ENCODE results near the gene IQCK.

The IQCK gene

GRCh38 chr16:19831678-19832077 is 113.6 kb downstream of the IQCK start:
- DNase-seq (ENCODE audit: extremely low spot score), result no peak
- ChIA-PET CTCF (no interaction called here), POLR2A (no interaction called here)
- no peak for TF ChIP-seq ELF4 (IDR thresholded peaks at IDR 0.05)
- TF ChIP-seq ZNF384 (IDR thresholded peaks at IDR 0.05), result no peak
- TF ChIP-seq LEF1 (IDR thresholded peaks at IDR 0.05; ENCODE audit: borderline replicate concordance), result no peak
- no peak for TF ChIP-seq SP1 (IDR thresholded peaks at IDR 0.05)
- no peak for TF ChIP-seq TARDBP (IDR thresholded peaks at IDR 0.05)
- no peak for TF ChIP-seq NFRKB (IDR thresholded peaks at IDR 0.05)
- no peak for TF ChIP-seq PKNOX1 (IDR thresholded peaks at IDR 0.05)

- CTCF ChIA-PET, result no interaction called here
- no peak for DNase-seq (ENCODE audit: extremely low spot score)
- no peak for TF ChIP-seq NFRKB (IDR thresholded peaks at IDR 0.05)
- no peak for TF ChIP-seq FOXK2 (IDR thresholded peaks at IDR 0.05)
- TF ChIP-seq HDGF (IDR thresholded peaks at IDR 0.05; ENCODE audit: borderline replicate concordance), result no peak
- TF ChIP-seq PKNOX1 (IDR thresholded peaks at IDR 0.05), result no peak
- no peak for TF ChIP-seq ZNF384 (IDR thresholded peaks at IDR 0.05)
- TF ChIP-seq BHLHE40 (IDR thresholded peaks at IDR 0.05; ENCODE audit: borderline replicate concordance), result no peak
- TF ChIP-seq L3MBTL2 (conservative IDR thresholded peaks at IDR 0.05), result no peak
- TF ChIP-seq ELF4 (IDR thresholded peaks at IDR 0.05), result no peak
- TF ChIP-seq TARDBP (IDR thresholded peaks at IDR 0.05), result no peak
- no peak for TF ChIP-seq CTBP1 (IDR thresholded peaks at IDR 0.05; ENCODE audit: borderline replicate concordance)
- TF ChIP-seq LEF1 (IDR thresholded peaks at IDR 0.05; ENCODE audit: borderline replicate concordance), result no peak
- POLR2A ChIA-PET, result no interaction called here
Measured at GRCh38 chr16:19833176-19833575, 115.1 kb downstream of the IQCK start.

- ChIA-PET CTCF (no interaction called here), POLR2A (no interaction called here)
- TF ChIP-seq ZNF384 (IDR thresholded peaks at IDR 0.05) (no peak), ELF4 (IDR thresholded peaks at IDR 0.05) (no peak), L3MBTL2 (conservative IDR thresholded peaks at IDR 0.05) (no peak), FOXM1 (IDR thresholded peaks at IDR 0.05; ENCODE audit: borderline replicate concordance) (no peak), TARDBP (IDR thresholded peaks at IDR 0.05) (no peak), SP1 (IDR thresholded peaks at IDR 0.05) (no peak), FOXA1 (IDR thresholded peaks at IDR 0.05) (no peak), HDGF (IDR thresholded peaks at IDR 0.05; ENCODE audit: borderline replicate concordance) (no peak), ARNT (IDR thresholded peaks at IDR 0.05) (no peak), BHLHE40 (IDR thresholded peaks at IDR 0.05; ENCODE audit: borderline replicate concordance) (no peak), FOXK2 (IDR thresholded peaks at IDR 0.05) (no peak), NFRKB (IDR thresholded peaks at IDR 0.05) (no peak), PKNOX1 (IDR thresholded peaks at IDR 0.05) (no peak), CTBP1 (IDR thresholded peaks at IDR 0.05; ENCODE audit: borderline replicate concordance) (no peak), LEF1 (IDR thresholded peaks at IDR 0.05; ENCODE audit: borderline replicate concordance) (no peak), SUZ12 (IDR thresholded peaks at IDR 0.05) (no peak)
- no peak for DNase-seq (ENCODE audit: extremely low spot score)
Measured at GRCh38 chr16:19833581-19833980, 115.5 kb downstream of the IQCK start.

GRCh38 chr16:19835196-19835595 is 117.1 kb downstream of the IQCK start:
- TF ChIP-seq ELF4 (IDR thresholded peaks at IDR 0.05) (no peak), NFRKB (IDR thresholded peaks at IDR 0.05) (no peak), BHLHE40 (IDR thresholded peaks at IDR 0.05; ENCODE audit: borderline replicate concordance) (no peak), PKNOX1 (IDR thresholded peaks at IDR 0.05) (no peak), SUZ12 (IDR thresholded peaks at IDR 0.05) (no peak), L3MBTL2 (conservative IDR thresholded peaks at IDR 0.05) (no peak), FOXA1 (IDR thresholded peaks at IDR 0.05) (no peak), SP1 (IDR thresholded peaks at IDR 0.05) (no peak), HDGF (IDR thresholded peaks at IDR 0.05; ENCODE audit: borderline replicate concordance) (no peak), ZNF384 (IDR thresholded peaks at IDR 0.05) (no peak), LEF1 (IDR thresholded peaks at IDR 0.05; ENCODE audit: borderline replicate concordance) (no peak), CTBP1 (IDR thresholded peaks at IDR 0.05; ENCODE audit: borderline replicate concordance) (no peak), TARDBP (IDR thresholded peaks at IDR 0.05) (no peak)
- CTCF ChIA-PET, result no interaction called here
- no peak for DNase-seq (ENCODE audit: extremely low spot score)
- POLR2A ChIA-PET, result no interaction called here

GRCh38 chr16:19835968-19836421 is 117.9 kb downstream of the IQCK start:
- DNase-seq (ENCODE audit: extremely low spot score), result no peak
- CTCF ChIA-PET, result no interaction called here

More at GRCh38 chr16:19835968-19836421, 117.9 kb downstream of the IQCK start:
- TF ChIP-seq SP1 (IDR thresholded peaks at IDR 0.05) (no peak), SUZ12 (IDR thresholded peaks at IDR 0.05) (no peak), NFRKB (IDR thresholded peaks at IDR 0.05) (no peak), LEF1 (IDR thresholded peaks at IDR 0.05; ENCODE audit: borderline replicate concordance) (no peak), L3MBTL2 (conservative IDR thresholded peaks at IDR 0.05) (no peak), ELF4 (IDR thresholded peaks at IDR 0.05) (no peak), HDGF (IDR thresholded peaks at IDR 0.05; ENCODE audit: borderline replicate concordance) (no peak)
- POLR2A ChIA-PET, result interaction anchor here (1.0 kb wide), 1 partner anchor 9 kb away, joined by 3 read pairs; no protein-coding TSS in a partner anchor
